ENCODE measurements around the gene PSME2.

GRCh38 chr14:24122898-24123297, 23.5 kb downstream of the PSME2 start:
- no peak for TF ChIP-seq CTCF (IDR thresholded peaks at IDR 0.05; ENCODE audit: insufficient read depth, low read length)
- TF ChIP-seq REST (IDR thresholded peaks at IDR 0.05; ENCODE audit: insufficient replicate concordance, low read depth), result no peak
- TF ChIP-seq POLR2AphosphoS5 (IDR thresholded peaks at IDR 0.05; ENCODE audit: low read depth), result 0 out of 2 replicates have a peak, but pooled peaks have one; percentile 16
